WERI-Rb-1 (cell line): ENCODE measurements around the gene EHD4.

ENCODE experiments used
- DNase-seq: peaks from one replicate; pipeline ENCODE4 v3.0.0-alpha.2; 2020
- H3K27ac ChIP-seq: fragments of 250-450 bp; sonication (Bioruptor Pico); 2 replicates; pipeline ENCODE4 v1.5.1; 2020; ENCODE audit warnings: mild to moderate bottlenecking, moderate library complexity
- H3K27me3 ChIP-seq: fragments of 250-450 bp; sonication (Bioruptor Pico); 2 replicates; pipeline ENCODE4 v1.5.1; 2021; ENCODE audit warnings: mild to moderate bottlenecking, low read depth, moderate library complexity; ENCODE audit not compliant: insufficient read depth, severe bottlenecking
- H3K36me3 ChIP-seq: fragments of 250-450 bp; sonication (Bioruptor Pico); 2 replicates; pipeline ENCODE4 v1.5.1; 2020; ENCODE audit warnings: mild to moderate bottlenecking, moderate library complexity
- H3K4me3 ChIP-seq: 2 replicates; pipeline ENCODE4 v1.5.1; 2011; ENCODE audit warnings: low read depth, mild to moderate bottlenecking, control low read depth, low read length
- H3K9me3 ChIP-seq: fragments of 250-450 bp; sonication (Bioruptor Pico); 2 replicates; pipeline ENCODE4 v1.5.1; 2021; ENCODE audit warnings: mild to moderate bottlenecking, moderate library complexity; ENCODE audit not compliant: severe bottlenecking
- CTCF ChIP-seq: IDR thresholded peaks from 2 replicates; pipeline ENCODE4 v1.5.1; 2011; ENCODE audit warnings: low read depth, mild to moderate bottlenecking, control low read depth, inconsistent platforms, low read length

EHD4 gene

GRCh38 chr15:41984622-41985021 lies 12.3 kb upstream of the EHD4 start:
- Histone ChIP-seq H3K27ac (no peak overlapping the region), H3K27me3 (no peaks in the 10 kb centered on the region), H3K36me3 (no peaks in the 10 kb centered on the region), H3K4me3 (no peak overlapping the region), H3K9me3 (no peaks in the 10 kb centered on the region)
- no peak for DNase-seq
- TF ChIP-seq CTCF: no peak

- Histone ChIP-seq H3K27ac (no peak overlapping the region), H3K4me3 (no peak overlapping the region), H3K36me3 (no peaks in the 10 kb centered on the region), H3K27me3 (no peaks in the 10 kb centered on the region), H3K9me3 (no peaks in the 10 kb centered on the region)
- no peak for TF ChIP-seq CTCF
- no peak for DNase-seq
Observed at GRCh38 chr15:41983621-41984571, 11.5 kb upstream of the EHD4 start.

GRCh38 chr15:41983221-41983620 lies 10.9 kb upstream of the EHD4 start:
- H3K9me3 ChIP-seq: no peaks in the 10 kb centered on the region
- H3K4me3 ChIP-seq: no peak overlapping the region
- no peak overlapping the region for H3K27ac ChIP-seq
- no peak for TF ChIP-seq CTCF
- H3K36me3 ChIP-seq: no peaks in the 10 kb centered on the region
- H3K27me3 ChIP-seq: no peaks in the 10 kb centered on the region
- DNase-seq: no peak

GRCh38 chr15:41982133-41982930 lies 10.0 kb upstream of the EHD4 start:
- no peak for TF ChIP-seq CTCF
- no peaks in the 10 kb centered on the region for H3K9me3 ChIP-seq
- no peak overlapping the region for H3K4me3 ChIP-seq
- no peak overlapping the region for H3K27ac ChIP-seq
- DNase-seq: no peak
- no peaks in the 10 kb centered on the region for H3K36me3 ChIP-seq
- no peaks in the 10 kb centered on the region for H3K27me3 ChIP-seq

- DNase-seq: no peak
- no peak for TF ChIP-seq CTCF
- H3K36me3 ChIP-seq: no peaks in the 10 kb centered on the region
- no peak overlapping the region for H3K4me3 ChIP-seq
- no peaks in the 10 kb centered on the region for H3K9me3 ChIP-seq
- no peak overlapping the region for H3K27ac ChIP-seq
- no peaks in the 10 kb centered on the region for H3K27me3 ChIP-seq
Observed at GRCh38 chr15:41981371-41982132, 9.2 kb upstream of the EHD4 start.
